HG03108 (cell line): Measurements from ENCODE around the gene UTP14C.
A peak's percentile ranks its signal among the peaks of the same experiment; 100 is the strongest.
"Not testable (repeated sequence)": the region's sequence is repeated elsewhere in the genome, so short reads cannot be mapped to it uniquely, and the experiment has no call there.

ENCODE experiments used
- ATAC-seq: cut with Tn5 transposase; IDR thresholded peaks from one replicate; pipeline ENCODE4 v1.9.1; 2021; ENCODE audit warnings: moderate library complexity; ENCODE audit not compliant: unreplicated experiment

The UTP14C gene

GRCh38 chr13:52024481-52024880 lies at the start of gene UTP14C:
Gene UTP14C (plus strand): TSS chr13:52024691. CDS start chr13:52028805, 4,114 bp downstream.
- ATAC-seq: no peak

GRCh38 chr13:51976423-51976822 lies 48.1 kb upstream of the UTP14C start:
- ATAC-seq: no peak

- ATAC-seq: no peak
Observed at GRCh38 chr13:51976890-51977289, 47.6 kb upstream of the UTP14C start.

GRCh38 chr13:51977625-51978024 lies 46.9 kb upstream of the UTP14C start:
- no peak for ATAC-seq

- no peak for ATAC-seq
Observed at GRCh38 chr13:51978796-51979556, 45.5 kb upstream of the UTP14C start.

GRCh38 chr13:51980908-51981307 lies 43.6 kb upstream of the UTP14C start:
- ATAC-seq: no peak

GRCh38 chr13:51981355-51981754 lies 43.1 kb upstream of the UTP14C start:
- no peak for ATAC-seq

GRCh38 chr13:51983292-51983691 lies 41.2 kb upstream of the UTP14C start:
- not testable (repeated sequence) for ATAC-seq

- ATAC-seq: not testable (repeated sequence)
Observed at GRCh38 chr13:51984904-51985303, 39.6 kb upstream of the UTP14C start.

- no peak for ATAC-seq
Observed at GRCh38 chr13:51988988-51989618, 35.4 kb upstream of the UTP14C start.

- ATAC-seq: no peak
Observed at GRCh38 chr13:51993713-51994112, 30.8 kb upstream of the UTP14C start.

GRCh38 chr13:51995677-51996551 lies 28.6 kb upstream of the UTP14C start:
- no peak for ATAC-seq

GRCh38 chr13:51996641-51997040 lies 27.9 kb upstream of the UTP14C start:
- ATAC-seq: no peak

- no peak for ATAC-seq
Observed at GRCh38 chr13:51997186-51997585, 27.3 kb upstream of the UTP14C start.

GRCh38 chr13:51997641-51998330 lies 26.7 kb upstream of the UTP14C start:
- no peak for ATAC-seq

- no peak for ATAC-seq
Observed at GRCh38 chr13:51998723-51999509, 25.6 kb upstream of the UTP14C start.

- no peak for ATAC-seq
Observed at GRCh38 chr13:51999510-51999911, 25.0 kb upstream of the UTP14C start.

- no peak for ATAC-seq
Observed at GRCh38 chr13:51999921-52000320, 24.6 kb upstream of the UTP14C start.

GRCh38 chr13:52001120-52001731 lies 23.3 kb upstream of the UTP14C start:
- peak; percentile 78 for ATAC-seq

- ATAC-seq: no peak
Observed at GRCh38 chr13:52002361-52002760, 22.1 kb upstream of the UTP14C start.
